H1 (cell line): ENCODE measurements around the gene PLB1. TPM values are rescaled to one million over a fixed set of nuclear protein-coding genes. Genes with fewer than 3 reads are reported as not detected.

Experiments used
- CTCF ChIA-PET: fragments of 300-600 bp; sonication (Branson Sonifier 250); formaldehyde crosslinking; loops from one replicate; lab custom pipeline; 2021; ENCODE audit not compliant: partially characterized antibody; lab: Charles Lee
- POLR2A ChIA-PET: fragments of 300-600 bp; sonication (Branson Sonifier 250); formaldehyde crosslinking; loops from one replicate; lab custom pipeline; 2021; ENCODE audit warnings: inconsistent platforms; ENCODE audit not compliant: partially characterized antibody; lab: Charles Lee
- DNase-seq, 2 experiments: peaks; one replicate each; pipeline versions ENCODE4 v3.0.0 to v3.0.0-alpha.2; 2010 to 2022; ENCODE audit warnings: low spot score in 2 of 2, low read depth in 1 of 2, mixed read lengths in 1 of 2
- FAIRE-seq: peaks from 2 replicates; lab custom pipeline; 2011; peaks lifted over from hg19 to GRCh38; lab: Jason Lieb, UNC
- H2AFZ ChIP-seq: 2 replicates; pipeline ENCODE4 v1.8.1; 2012; ENCODE audit warnings: low read length, inconsistent platforms
- H2AK5ac ChIP-seq: 2 replicates; pipeline ENCODE4 v1.6.1; 2013; ENCODE audit warnings: low read depth, low read length
- H2BK120ac ChIP-seq: replicated peaks from 2 replicates; pipeline ENCODE3; 2013; ENCODE audit warnings: low read depth, low read length, inconsistent platforms
- H2BK12ac ChIP-seq: 2 replicates; pipeline ENCODE4 v1.6.1; 2013; ENCODE audit warnings: low read depth, low read length
- H2BK15ac ChIP-seq: 2 replicates; pipeline ENCODE4 v1.6.1; 2013; ENCODE audit warnings: low read length
- H2BK20ac ChIP-seq: 2 replicates; pipeline ENCODE4 v1.6.1; 2013; ENCODE audit warnings: low read length
- H2BK5ac ChIP-seq: 2 replicates; pipeline ENCODE4 v1.6.1; 2013; ENCODE audit warnings: low read depth, low read length
- H3K14ac ChIP-seq: 2 replicates; pipeline ENCODE4 v1.6.1; 2013; ENCODE audit warnings: inconsistent platforms; ENCODE audit not compliant: insufficient read length
- H3K18ac ChIP-seq: 2 replicates; pipeline ENCODE4 v1.6.1; 2013; ENCODE audit warnings: low read length; ENCODE audit errors: extremely low read depth
- H3K23ac ChIP-seq: 2 replicates; pipeline ENCODE4 v1.6.1; 2013; ENCODE audit warnings: inconsistent platforms; ENCODE audit not compliant: insufficient read length
- H3K23me2 ChIP-seq: 2 replicates; pipeline ENCODE4 v1.6.1; 2013; ENCODE audit warnings: low read depth, low read length
- H3K27ac ChIP-seq: 2 replicates; pipeline ENCODE4 v1.6.1; 2011; ENCODE audit warnings: low read depth, low read length, inconsistent platforms
- H3K27me3 ChIP-seq, 4 experiments: replicated peaks in 1 of 4; 1 replicate in 1 of 4; 2 replicates in 3 of 4; pipeline versions ENCODE4 v1.6.1 to v1.8.1; 2011 to 2013; ENCODE audit warnings: low read length in 3 of 4, mild to moderate bottlenecking in 3 of 4, inconsistent platforms in 2 of 4, mixed read lengths in 2 of 4, moderate library complexity in 1 of 4; ENCODE audit not compliant: control insufficient read depth in 3 of 4, insufficient read depth in 3 of 4; ENCODE audit errors: extremely low read depth in 1 of 4
- H3K36me3 ChIP-seq, 4 experiments: 2 replicates each; pipeline versions ENCODE4 v1.6.1 to v1.8.1; 2011 to 2013; ENCODE audit warnings: mild to moderate bottlenecking in 4 of 4, low read length in 3 of 4, moderate library complexity in 2 of 4, control low read depth in 1 of 4, inconsistent platforms in 1 of 4; ENCODE audit not compliant: insufficient read depth in 4 of 4, control insufficient read depth in 2 of 4
- H3K4ac ChIP-seq: replicated peaks from 2 replicates; pipeline ENCODE3; 2013; ENCODE audit warnings: low read length, low read depth, mixed read lengths, inconsistent platforms; ENCODE audit not compliant: insufficient read length
- H3K4me1 ChIP-seq, 4 experiments: replicated peaks in 1 of 4; 1 replicate in 1 of 4; 2 replicates in 3 of 4; pipeline versions ENCODE4 v1.6.1 to v1.8.1; 2011 to 2013; ENCODE audit warnings: low read length in 3 of 4, inconsistent platforms in 2 of 4, mixed read lengths in 1 of 4; ENCODE audit not compliant: insufficient read depth in 4 of 4, control insufficient read depth in 3 of 4
- H3K4me2 ChIP-seq, 2 experiments: 2 replicates each; pipeline versions ENCODE4 v1.6.1 to v1.8.1; 2011 to 2013; ENCODE audit warnings: low read depth in 2 of 2, low read length in 2 of 2, control low read depth in 1 of 2, inconsistent platforms in 1 of 2, mild to moderate bottlenecking in 1 of 2; ENCODE audit not compliant: insufficient read depth in 1 of 2
- H3K4me3 ChIP-seq, 4 experiments: fragments of 200-600, 300-600 bp in 1 of 4; sonication (generic), shearing (Covaris generic), sonication (Bioruptor Twin) in 1 of 4; 2 replicates each; pipeline versions ENCODE4 v1.5.1 to v1.8.1; 2011 to 2016; ENCODE audit warnings: low read length in 4 of 4, low read depth in 3 of 4, control low read depth in 2 of 4, inconsistent platforms in 2 of 4, mild to moderate bottlenecking in 2 of 4, mixed read lengths in 1 of 4, moderate library complexity in 1 of 4; ENCODE audit not compliant: insufficient read depth in 2 of 4; ENCODE audit errors: extremely low read depth in 1 of 4
- H3K56ac ChIP-seq: replicated peaks from 2 replicates; pipeline ENCODE3; 2013; ENCODE audit warnings: low read depth, mild to moderate bottlenecking, mixed read lengths, low read length, inconsistent platforms; ENCODE audit not compliant: insufficient read length
- H3K79me1 ChIP-seq: 2 replicates; pipeline ENCODE4 v1.6.1; 2013; ENCODE audit warnings: low read depth, low read length, control low read depth
- H3K79me2 ChIP-seq, 2 experiments: 2 replicates each; pipeline versions ENCODE4 v1.6.1 to v1.8.1; 2012 to 2013; ENCODE audit warnings: low read length in 2 of 2, mild to moderate bottlenecking in 2 of 2, inconsistent platforms in 1 of 2; ENCODE audit not compliant: insufficient read depth in 2 of 2, control insufficient read depth in 1 of 2
- H3K9ac ChIP-seq, 4 experiments: replicated peaks in 1 of 4; 1 replicate in 1 of 4; 2 replicates in 3 of 4; pipeline versions ENCODE4 v1.6.1 to v1.8.1; 2011 to 2013; ENCODE audit warnings: low read depth in 3 of 4, low read length in 3 of 4, control low read depth in 2 of 4, mild to moderate bottlenecking in 2 of 4, moderate library complexity in 2 of 4, inconsistent platforms in 1 of 4; ENCODE audit errors: extremely low read depth in 1 of 4
- H3K9me3 ChIP-seq, 2 experiments: 2 replicates each; pipeline versions ENCODE4 v1.6.1 to v1.8.1; 2012 to 2013; ENCODE audit warnings: mild to moderate bottlenecking in 2 of 2, moderate library complexity in 2 of 2, control low read depth in 1 of 2, inconsistent platforms in 1 of 2, low read depth in 1 of 2, low read length in 1 of 2, mixed read lengths in 1 of 2; ENCODE audit not compliant: insufficient read depth in 2 of 2
- H4K20me1 ChIP-seq, 2 experiments: replicated peaks in 1 of 2; 2 replicates each; pipeline versions ENCODE3 to v1.8.1; 2011 to 2013; ENCODE audit warnings: inconsistent platforms in 2 of 2, low read length in 2 of 2, mild to moderate bottlenecking in 1 of 2; ENCODE audit not compliant: insufficient read depth in 2 of 2, control insufficient read depth in 1 of 2
- H4K5ac ChIP-seq: 2 replicates; pipeline ENCODE4 v1.6.1; 2013; ENCODE audit warnings: low read length, low read depth, mixed read lengths, inconsistent platforms; ENCODE audit not compliant: insufficient read length
- H4K8ac ChIP-seq: 2 replicates; pipeline ENCODE4 v1.8.0; 2013; ENCODE audit warnings: mild to moderate bottlenecking, moderate library complexity, low read length, inconsistent platforms; ENCODE audit not compliant: insufficient read depth; ENCODE audit errors: extremely low read depth
- H4K91ac ChIP-seq: replicated peaks from 2 replicates; pipeline ENCODE3; 2013; ENCODE audit warnings: low read length, mixed read lengths, inconsistent platforms; ENCODE audit not compliant: insufficient read length
- CHD2 ChIP-seq: IDR thresholded peaks from 2 replicates; pipeline ENCODE4 v1.6.1; 2012; ENCODE audit warnings: low read length, improper control_type of control experiment
- CTBP2 ChIP-seq: IDR thresholded peaks from 2 replicates; pipeline ENCODE4 v1.7.0; 2011; ENCODE audit warnings: borderline replicate concordance, mild to moderate bottlenecking, moderate library complexity, mixed read lengths, low read length; ENCODE audit not compliant: insufficient read depth, insufficient read length
- RAD21 ChIP-seq, 2 experiments: IDR thresholded peaks in 1 of 2; conservative IDR thresholded peaks in 1 of 2; 2 replicates each; pipeline ENCODE4 v1.6.1; 2011; ENCODE audit warnings: low read depth in 2 of 2, low read length in 2 of 2, improper control_type of control experiment in 1 of 2, inconsistent platforms in 1 of 2, mild to moderate bottlenecking in 1 of 2, moderate library complexity in 1 of 2
- SAP30 ChIP-seq: fragments of 300-600 bp; sonication (generic); IDR thresholded peaks from 2 replicates; pipeline ENCODE4 v1.7.1; 2012; ENCODE audit warnings: low read length, moderate library complexity, mild to moderate bottlenecking, inconsistent platforms; ENCODE audit not compliant: insufficient read depth, insufficient replicate concordance
- SP4 ChIP-seq: IDR thresholded peaks from 2 replicates; pipeline ENCODE4 v1.6.1; 2012; ENCODE audit warnings: low read length, inconsistent platforms
- TAF1 ChIP-seq: IDR thresholded peaks from 2 replicates; pipeline ENCODE4 v1.6.1; 2011; ENCODE audit warnings: mild to moderate bottlenecking, low read depth, low read length
- TAF7 ChIP-seq: optimal IDR thresholded peaks from 2 replicates; pipeline ENCODE3; 2011; ENCODE audit warnings: low read depth, mild to moderate bottlenecking, inconsistent platforms, low read length, moderate library complexity, borderline replicate concordance
- YY1 ChIP-seq: IDR thresholded peaks from 2 replicates; pipeline ENCODE4 v1.6.1; 2011; ENCODE audit warnings: low read depth, mild to moderate bottlenecking, low read length
- WGBS, 2 experiments: shearing (Covaris generic) in 1 of 2; methylation state at CpG; one replicate each; pipeline versions ENCODE4 v1.1.6 to v1.1.7; 2013 to 2015; ENCODE audit warnings: low lambda C conversion rate in 2 of 2, mixed read lengths in 2 of 2, inconsistent platforms in 1 of 2, low coverage in 1 of 2, missing lambda C conversion rate in 1 of 2; ENCODE audit not compliant: insufficient replicate concordance in 2 of 2, insufficient coverage in 1 of 2, insufficient read length in 1 of 2; ENCODE audit errors: extremely low coverage in 1 of 2, missing lambda C conversion rate in 1 of 2; 5-methylcytosine and 5-hydroxymethylcytosine counted together
- polyA plus RNA-seq, 7 experiments: library from polyadenylated mRNA; depleted of rRNA in 3 of 7; stranded (reverse) in 5 of 7; unstranded in 2 of 7; fragments of >200 nt in 5 of 7; fragments of 200-250 nt in 2 of 7; gene quantifications; 1 replicate in 5 of 7; 2 replicates in 1 of 7; 4 replicates in 1 of 7; pipeline versions ENCODE4 v1.2.1 to v1.2.3, GENCODE V29; 2011 to 2013; ENCODE audit warnings: missing spikeins in 2 of 7, mixed read lengths in 2 of 7
- total RNA-seq: library from RNA; stranded (reverse); fragmentation: NEBNext Ultra II Directional; extraction: Animal tissue kit (Norgen Biotek cat#: 25700); gene quantifications from 2 replicates; pipeline ENCODE4 v1.2.1, GENCODE V29; 2021
- TF ChIP-seq, protein P1 (sequence below), 3 experiments: IDR thresholded peaks; 1 replicate in 2 of 3; 2 replicates in 1 of 3; pipeline versions ENCODE4 v1.5.1 to v1.6.1; 2011; ENCODE audit warnings: low read length in 3 of 3, mild to moderate bottlenecking in 3 of 3, inconsistent platforms in 2 of 3, low read depth in 1 of 3, moderate library complexity in 1 of 3; ENCODE audit not compliant: insufficient read depth in 1 of 3; ENCODE audit errors: control extremely low read depth in 1 of 3

PLB1 gene
- total and polyA plus RNA-seq, 2 of the 8 experiments (the other 6 are each of a cell fraction or from before 2014, with no cell fraction given), result 0.20 to 0.36 TPM

DNA sequence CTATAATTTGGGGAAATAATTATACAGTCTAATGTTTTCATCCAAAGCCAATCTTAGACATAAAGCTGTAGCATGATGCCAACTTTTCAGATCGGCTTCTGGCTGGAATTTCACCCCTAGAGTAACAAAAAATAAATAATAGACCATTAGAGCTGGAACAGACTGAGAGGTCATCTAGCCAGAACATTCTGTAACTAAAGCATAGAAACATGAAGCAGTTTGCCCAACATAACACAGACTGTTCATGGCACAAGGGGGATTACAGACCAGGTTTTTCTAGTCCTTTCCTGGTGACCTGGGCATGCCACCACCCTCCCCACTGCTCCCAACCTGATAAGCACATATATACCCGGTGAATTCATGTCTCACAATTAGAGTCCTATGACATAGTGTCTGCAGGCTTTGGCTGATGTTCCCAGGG, 139.3 kb downstream of the PLB1 start:
- TF ChIP-seq TAF7 (no peak), CTBP2 (no peak), SAP30 (no peak), SP4 (no peak), YY1 (no peak), TAF1 (no peak), CHD2 (no peak), RAD21 (IDR thresholded peaks at IDR 0.05 in 1 of 2, conservative IDR thresholded peaks at IDR 0.05 in 1 of 2; ENCODE audit: low read depth in 2 of 2, low read length in 2 of 2) (no peak)
- TF ChIP-seq, protein P1, sequence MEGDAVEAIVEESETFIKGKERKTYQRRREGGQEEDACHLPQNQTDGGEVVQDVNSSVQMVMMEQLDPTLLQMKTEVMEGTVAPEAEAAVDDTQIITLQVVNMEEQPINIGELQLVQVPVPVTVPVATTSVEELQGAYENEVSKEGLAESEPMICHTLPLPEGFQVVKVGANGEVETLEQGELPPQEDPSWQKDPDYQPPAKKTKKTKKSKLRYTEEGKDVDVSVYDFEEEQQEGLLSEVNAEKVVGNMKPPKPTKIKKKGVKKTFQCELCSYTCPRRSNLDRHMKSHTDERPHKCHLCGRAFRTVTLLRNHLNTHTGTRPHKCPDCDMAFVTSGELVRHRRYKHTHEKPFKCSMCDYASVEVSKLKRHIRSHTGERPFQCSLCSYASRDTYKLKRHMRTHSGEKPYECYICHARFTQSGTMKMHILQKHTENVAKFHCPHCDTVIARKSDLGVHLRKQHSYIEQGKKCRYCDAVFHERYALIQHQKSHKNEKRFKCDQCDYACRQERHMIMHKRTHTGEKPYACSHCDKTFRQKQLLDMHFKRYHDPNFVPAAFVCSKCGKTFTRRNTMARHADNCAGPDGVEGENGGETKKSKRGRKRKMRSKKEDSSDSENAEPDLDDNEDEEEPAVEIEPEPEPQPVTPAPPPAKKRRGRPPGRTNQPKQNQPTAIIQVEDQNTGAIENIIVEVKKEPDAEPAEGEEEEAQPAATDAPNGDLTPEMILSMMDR (IDR thresholded peaks at IDR 0.05; ENCODE audit: control extremely low read depth in 1 of 3, insufficient read depth in 1 of 3, low read depth in 1 of 3, low read length in 3 of 3), result no peak
- TF ChIP-seq, all 59 proteins: peak for 0
- POLR2A ChIA-PET, result interaction anchor here (1.5 kb wide), 1 partner anchor 117 kb away, joined by 5 read pairs; the partner anchor contains the start of gene PPP1CB
- no peak overlapping the region for H2AFZ ChIP-seq
- CTCF ChIA-PET, result interaction anchor here (0.5 to 1.6 kb wide), 5 partner anchors 14 to 69 kb away, joined by 3 to 5 read pairs (median 4); no protein-coding TSS in a partner anchor
- H3K79me1 ChIP-seq, result no peaks in the 10 kb centered on the region
- H2BK15ac ChIP-seq, result no peak overlapping the region
- no peaks in the 10 kb centered on the region for H3K79me2 ChIP-seq
- H3K14ac ChIP-seq, result no peak overlapping the region
- H3K4me3 ChIP-seq, result no peak overlapping the region
- no peaks in the 10 kb centered on the region for H4K20me1 ChIP-seq
- H3K27ac ChIP-seq, result no peak overlapping the region
- H3K23ac ChIP-seq, result no peak overlapping the region
- DNase-seq, result no peak
- no peak overlapping the region for H4K5ac ChIP-seq
- no peaks in the 10 kb centered on the region for H3K36me3 ChIP-seq
- H2AK5ac ChIP-seq, result no peak overlapping the region
- WGBS, 2 experiments, result 93% methylated on average over 2 of the region's 2 CpGs; no CpG with 5 or more reads in 1 of the 2 experiments
- H3K56ac ChIP-seq, result no peak overlapping the region
- no peak overlapping the region for H2BK20ac ChIP-seq
- H3K27me3 ChIP-seq, result no peaks in the 10 kb centered on the region
- H3K4me2 ChIP-seq, result no peak overlapping the region
- H2BK120ac ChIP-seq, result no peak overlapping the region
- H4K91ac ChIP-seq, result no peak overlapping the region
- H3K9ac ChIP-seq, result no peak overlapping the region
- no peak overlapping the region for H3K18ac ChIP-seq
- no peak overlapping the region for H2BK5ac ChIP-seq
- no peaks in the 10 kb centered on the region for H3K4me1 ChIP-seq
- no peak overlapping the region for H4K8ac ChIP-seq
- H3K23me2 ChIP-seq, result no peaks in the 10 kb centered on the region
- no peaks in the 10 kb centered on the region for H3K9me3 ChIP-seq
- no peak overlapping the region for H2BK12ac ChIP-seq
- FAIRE-seq, result no peak
- no peak overlapping the region for H3K4ac ChIP-seq
